ENCODE measurements around the gene BAG2. TPM values are rescaled to one million over a fixed set of nuclear protein-coding genes. Genes with fewer than 3 reads are reported as not detected.

The BAG2 gene
- total RNA-seq, 1 donor from 2014 or later, result 3.7 TPM

- no peak for DNase-seq (ENCODE audit: extremely low read depth, low read depth, low spot score)
Observed at GRCh38 chr6:57173886-57174510, 1.9 kb downstream of the BAG2 start.

DNA sequence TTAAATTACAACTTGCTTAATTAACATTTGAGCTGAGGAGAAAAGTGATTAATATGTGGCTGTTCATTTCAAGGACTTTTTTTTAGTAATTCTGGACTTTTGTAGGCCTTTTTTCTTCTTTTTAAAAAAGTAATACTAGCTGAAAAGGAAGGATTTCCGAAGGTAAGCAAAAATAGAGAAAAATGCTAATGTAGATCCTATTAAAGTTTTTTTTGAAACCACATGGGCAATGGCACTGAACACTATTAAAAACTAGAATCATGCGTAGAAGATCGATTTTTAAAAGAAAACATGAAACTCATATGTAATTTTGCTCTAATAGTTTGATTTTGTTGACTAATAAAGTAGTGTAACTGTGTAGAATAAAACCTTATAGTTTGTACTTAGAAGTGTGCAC, 2.4 kb downstream of the BAG2 start:
- DNase-seq (ENCODE audit: extremely low read depth, low read depth, low spot score), result no peak

DNA sequence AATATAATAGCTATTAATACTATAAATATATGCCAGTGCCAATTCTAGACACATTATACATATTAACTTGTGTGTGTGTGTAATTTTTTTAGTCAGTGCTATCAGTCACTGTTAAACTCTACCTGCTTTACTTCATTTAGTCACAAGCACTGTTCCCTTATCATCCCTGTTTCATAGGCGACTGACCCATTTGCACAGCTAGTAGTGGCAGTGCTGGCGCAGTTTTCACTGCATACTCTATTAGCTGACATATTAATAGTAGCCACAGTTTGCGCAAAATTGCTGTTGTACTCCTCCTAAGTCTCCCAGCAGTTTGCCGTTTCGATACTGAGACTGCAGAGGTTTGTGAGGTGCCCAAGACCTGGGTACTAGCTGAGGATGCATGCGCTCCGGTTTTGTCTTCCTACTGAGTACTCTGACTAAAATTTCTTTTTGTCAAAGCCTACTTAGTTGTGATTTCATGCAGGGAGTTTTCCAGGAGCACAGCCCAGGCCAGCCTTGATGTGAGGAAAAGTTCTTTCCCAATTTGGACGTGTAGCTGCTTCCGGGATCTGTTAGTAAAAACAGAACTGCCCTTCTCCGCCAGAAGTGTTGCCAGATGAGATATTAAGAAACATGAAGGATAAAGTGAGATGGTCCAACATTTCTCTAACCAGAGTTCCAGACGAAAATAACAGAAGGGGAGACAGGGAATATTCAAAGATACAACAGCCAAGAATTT, 5.6 kb downstream of the BAG2 start:
- no peak for DNase-seq (ENCODE audit: extremely low read depth, low read depth, low spot score)

DNA sequence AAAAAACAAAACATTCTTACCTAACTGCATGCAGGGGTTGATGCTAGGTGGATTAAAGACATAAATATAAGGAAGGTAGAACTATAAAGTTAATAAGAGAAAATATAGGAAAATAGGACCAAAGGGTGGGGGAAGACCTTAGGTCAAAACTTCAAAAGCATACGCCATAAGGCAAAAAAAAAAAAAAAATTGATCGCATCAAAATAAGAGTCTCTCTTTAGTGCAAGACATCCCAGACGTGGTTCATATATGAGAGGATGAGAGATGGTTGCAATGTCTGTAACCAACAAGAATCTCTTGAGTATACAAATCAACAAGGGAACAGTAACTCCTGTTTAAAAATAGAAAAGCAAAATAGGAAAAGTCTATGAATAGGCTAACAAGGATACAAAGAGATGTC, 8.5 kb downstream of the BAG2 start:
- no peak for DNase-seq (ENCODE audit: extremely low read depth, low read depth, low spot score)

DNA sequence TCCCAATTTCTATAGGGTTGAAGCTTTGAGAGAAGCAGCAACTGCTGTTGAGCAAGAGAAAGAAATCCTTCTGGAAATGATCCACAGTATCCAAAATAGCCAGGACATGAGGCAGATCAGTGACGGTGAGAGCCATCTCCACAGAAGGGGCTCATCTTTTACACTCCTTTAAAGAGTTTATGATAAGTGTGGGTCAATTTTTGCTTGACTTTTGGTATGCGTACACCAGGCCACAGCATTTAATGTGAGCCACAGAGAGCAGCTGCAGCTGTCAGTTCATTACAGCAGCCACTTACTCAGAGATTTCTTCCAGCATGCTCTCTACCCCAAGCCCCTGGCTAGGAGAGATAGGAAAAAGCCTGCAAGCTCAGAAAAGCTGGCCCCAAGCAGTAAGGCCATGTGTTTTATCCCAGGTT, 9.9 kb downstream of the BAG2 start:
- DNase-seq (ENCODE audit: extremely low read depth, low read depth, low spot score), result no peak

- DNase-seq (ENCODE audit: extremely low read depth, low read depth, low spot score), result no peak
Observed at GRCh38 chr6:57183336-57183735, 11.2 kb downstream of the BAG2 start.

GRCh38 chr6:57190140-57190539, 18.0 kb downstream of the BAG2 start:
- no peak for DNase-seq (ENCODE audit: extremely low read depth, low read depth, low spot score)

DNA sequence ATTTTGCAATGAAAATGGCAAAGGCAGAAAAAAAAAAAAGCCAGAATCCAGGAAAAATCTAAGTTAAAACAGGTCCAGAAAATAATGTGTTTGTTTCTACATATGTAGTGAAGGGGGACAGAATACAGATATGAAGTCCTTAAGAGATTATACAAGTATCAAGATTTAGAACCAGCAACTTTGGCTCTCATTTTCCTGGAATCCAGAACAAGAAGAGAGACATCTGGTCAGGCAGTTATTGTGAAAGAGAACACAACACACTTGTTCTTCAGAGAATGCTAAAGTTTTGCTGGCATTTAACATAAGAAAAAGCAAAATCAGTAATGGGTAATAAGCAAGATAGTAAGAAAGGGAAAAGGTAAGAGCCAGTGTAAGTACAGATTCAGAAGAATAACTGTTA, 21.1 kb downstream of the BAG2 start:
- DNase-seq (ENCODE audit: extremely low read depth, low read depth, low spot score), result no peak

DNA sequence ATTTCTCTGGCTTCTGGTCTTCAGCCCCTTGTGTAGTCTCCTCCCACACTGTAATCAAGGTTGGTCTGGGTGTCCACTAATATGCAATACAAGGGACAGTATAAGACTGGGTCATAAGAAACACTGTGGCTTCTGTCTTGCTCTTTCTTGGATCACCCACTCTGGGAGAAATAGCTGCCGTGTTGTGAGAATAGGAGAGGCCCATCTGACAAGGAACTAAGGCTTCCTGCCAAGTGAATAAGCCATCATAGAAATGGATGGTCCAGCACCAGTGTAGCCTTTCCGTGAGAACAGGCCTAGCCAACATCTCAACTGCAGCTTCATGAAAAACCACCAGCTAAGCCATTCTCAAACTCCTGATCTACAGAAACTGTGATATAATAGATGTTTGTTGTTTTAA, 23.3 kb downstream of the BAG2 start:
- no peak for DNase-seq (ENCODE audit: extremely low read depth, low read depth, low spot score)

- no peak for DNase-seq (ENCODE audit: extremely low read depth, low read depth, low spot score)
Observed at GRCh38 chr6:57198926-57199636, 27.0 kb downstream of the BAG2 start.

- no peak for DNase-seq (ENCODE audit: extremely low read depth, low read depth, low spot score)
Observed at GRCh38 chr6:57201718-57202117, 29.6 kb downstream of the BAG2 start.

DNA sequence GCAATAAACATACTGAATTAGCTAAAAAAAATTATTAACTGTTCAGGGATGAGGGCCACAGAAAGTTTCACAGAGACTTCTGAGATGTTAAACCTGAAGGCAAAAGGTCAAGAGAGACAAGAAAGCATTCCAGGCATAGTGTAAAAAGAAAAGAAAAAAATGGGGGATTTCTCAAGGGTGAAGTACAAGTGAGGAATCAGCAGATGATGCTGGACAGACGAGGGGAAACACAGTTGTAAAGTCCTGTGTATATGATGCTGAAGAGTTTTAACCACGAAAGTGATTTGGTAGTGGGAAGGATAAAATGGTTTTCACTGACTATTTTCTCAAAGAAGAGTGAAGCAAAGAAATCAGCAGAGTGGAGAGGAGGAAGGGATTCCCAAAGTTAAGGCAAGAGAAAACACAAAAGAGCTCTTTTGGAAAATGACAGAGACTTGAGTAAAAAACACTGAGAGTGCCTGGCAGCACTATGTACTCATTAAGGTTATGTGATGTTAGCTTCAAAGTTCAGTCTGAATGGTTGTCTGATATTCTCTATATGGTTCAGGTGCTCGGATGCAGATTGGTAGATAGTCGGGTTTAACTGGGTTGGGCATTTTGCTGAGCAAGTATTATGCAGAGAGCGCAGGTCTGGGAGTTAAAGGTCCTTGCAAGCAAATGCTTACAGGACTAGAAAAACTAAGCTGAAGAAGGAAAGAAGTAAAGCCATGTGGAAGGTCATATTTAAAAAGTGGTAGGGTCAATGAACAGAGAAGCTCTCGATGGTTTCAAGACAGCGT, 33.6 kb downstream of the BAG2 start:
- no peak for DNase-seq (ENCODE audit: extremely low read depth, low read depth, low spot score)

DNA sequence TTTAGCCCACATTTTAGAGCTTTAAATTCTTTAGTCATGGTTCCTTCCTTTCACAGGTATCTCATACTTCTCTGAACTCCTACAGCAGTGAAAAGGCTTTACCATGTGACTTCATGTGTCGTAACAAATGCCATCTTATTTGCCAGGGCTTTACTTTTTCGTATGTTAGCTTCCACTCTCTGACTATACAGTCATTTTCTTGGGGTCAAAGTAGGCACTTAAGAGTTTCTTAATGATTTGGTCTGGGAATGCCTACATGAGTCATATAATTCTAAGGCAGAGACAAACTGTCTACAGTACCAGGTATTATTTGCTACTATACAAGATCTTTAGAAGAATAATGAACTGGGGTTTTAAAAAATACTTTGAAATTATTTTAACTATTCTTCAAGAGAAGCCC, 35.0 kb downstream of the BAG2 start:
- no peak for DNase-seq (ENCODE audit: extremely low read depth, low read depth, low spot score)

GRCh38 chr6:57207872-57208271, 35.7 kb downstream of the BAG2 start:
- no peak for DNase-seq (ENCODE audit: extremely low read depth, low read depth, low spot score)

DNA sequence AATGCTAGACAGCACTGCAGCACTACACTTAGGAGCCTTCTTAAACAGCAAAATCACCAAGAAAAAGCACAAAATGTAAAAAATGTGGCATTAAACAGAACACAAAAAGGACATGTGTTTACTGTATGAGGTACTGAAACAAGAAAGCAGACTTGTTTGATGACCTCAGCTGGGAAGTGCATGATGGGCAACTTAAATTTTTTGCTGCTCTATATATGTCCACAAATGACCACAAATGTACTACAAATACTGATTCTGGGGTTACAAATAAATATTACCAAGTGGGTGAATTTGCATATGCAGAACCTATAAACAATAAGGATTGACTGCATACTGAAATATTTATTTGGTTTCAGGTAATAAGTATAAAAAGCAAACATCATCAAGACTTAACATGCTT, 36.9 kb downstream of the BAG2 start:
- no peak for DNase-seq (ENCODE audit: extremely low read depth, low read depth, low spot score)

- DNase-seq (ENCODE audit: extremely low read depth, low read depth, low spot score), result no peak
Observed at GRCh38 chr6:57210060-57210459, 37.9 kb downstream of the BAG2 start.

- no peak for DNase-seq (ENCODE audit: extremely low read depth, low read depth, low spot score)
Observed at GRCh38 chr6:57215260-57215659, 43.1 kb downstream of the BAG2 start.

DNA sequence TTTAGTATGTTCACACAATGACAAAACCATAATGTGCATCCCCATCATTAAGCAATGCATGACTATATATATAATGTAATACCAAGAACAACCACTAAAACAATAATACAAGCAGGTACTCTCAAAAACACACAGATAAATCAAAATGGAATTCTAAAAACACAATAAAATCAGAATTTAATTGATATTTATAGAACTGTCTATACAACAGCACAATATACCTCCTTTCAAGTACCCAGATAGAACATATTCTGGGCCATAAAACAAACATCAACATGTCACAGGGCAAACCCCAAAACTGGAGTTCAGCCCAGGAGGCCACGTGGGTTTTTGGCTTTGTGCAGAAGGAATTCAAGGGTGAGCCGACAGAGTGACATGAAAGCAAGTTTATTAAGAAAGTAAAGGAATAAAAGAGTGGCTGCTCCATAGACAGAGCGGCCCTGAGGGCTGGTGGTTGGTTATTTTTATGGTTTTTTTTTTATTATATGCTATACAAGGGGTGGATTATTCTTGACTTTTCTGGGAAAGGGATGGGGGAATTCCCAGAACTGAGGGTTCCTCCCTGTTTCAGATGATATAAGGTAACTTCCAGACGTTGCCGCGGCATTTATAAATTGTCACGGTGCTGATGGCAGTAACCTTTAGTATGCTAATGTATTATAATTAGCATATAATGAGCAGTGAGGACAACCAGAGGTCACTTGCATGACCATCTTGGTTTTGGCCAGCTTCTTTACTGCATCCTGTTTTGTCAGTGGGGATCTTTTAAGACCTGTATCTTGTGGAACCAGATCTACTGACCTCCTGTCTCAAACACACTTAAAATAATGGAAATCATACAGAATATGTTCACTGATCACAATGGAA, 44.3 kb downstream of the BAG2 start:
- DNase-seq (ENCODE audit: extremely low read depth, low read depth, low spot score), result no peak

- DNase-seq (ENCODE audit: extremely low read depth, low read depth, low spot score), result no peak
Observed at GRCh38 chr6:57217270-57217669, 45.1 kb downstream of the BAG2 start.

- no peak for DNase-seq (ENCODE audit: extremely low read depth, low read depth, low spot score)
Observed at GRCh38 chr6:57220083-57220703, 48.1 kb downstream of the BAG2 start.

Measured in glomerular endothelial cell (primary cell).